ENCODE results near the gene SRSF1.
"Not testable (repeated sequence)": the region's sequence is repeated elsewhere in the genome, so short reads cannot be mapped to it uniquely, and the experiment has no call there.

SRSF1 gene

DNA sequence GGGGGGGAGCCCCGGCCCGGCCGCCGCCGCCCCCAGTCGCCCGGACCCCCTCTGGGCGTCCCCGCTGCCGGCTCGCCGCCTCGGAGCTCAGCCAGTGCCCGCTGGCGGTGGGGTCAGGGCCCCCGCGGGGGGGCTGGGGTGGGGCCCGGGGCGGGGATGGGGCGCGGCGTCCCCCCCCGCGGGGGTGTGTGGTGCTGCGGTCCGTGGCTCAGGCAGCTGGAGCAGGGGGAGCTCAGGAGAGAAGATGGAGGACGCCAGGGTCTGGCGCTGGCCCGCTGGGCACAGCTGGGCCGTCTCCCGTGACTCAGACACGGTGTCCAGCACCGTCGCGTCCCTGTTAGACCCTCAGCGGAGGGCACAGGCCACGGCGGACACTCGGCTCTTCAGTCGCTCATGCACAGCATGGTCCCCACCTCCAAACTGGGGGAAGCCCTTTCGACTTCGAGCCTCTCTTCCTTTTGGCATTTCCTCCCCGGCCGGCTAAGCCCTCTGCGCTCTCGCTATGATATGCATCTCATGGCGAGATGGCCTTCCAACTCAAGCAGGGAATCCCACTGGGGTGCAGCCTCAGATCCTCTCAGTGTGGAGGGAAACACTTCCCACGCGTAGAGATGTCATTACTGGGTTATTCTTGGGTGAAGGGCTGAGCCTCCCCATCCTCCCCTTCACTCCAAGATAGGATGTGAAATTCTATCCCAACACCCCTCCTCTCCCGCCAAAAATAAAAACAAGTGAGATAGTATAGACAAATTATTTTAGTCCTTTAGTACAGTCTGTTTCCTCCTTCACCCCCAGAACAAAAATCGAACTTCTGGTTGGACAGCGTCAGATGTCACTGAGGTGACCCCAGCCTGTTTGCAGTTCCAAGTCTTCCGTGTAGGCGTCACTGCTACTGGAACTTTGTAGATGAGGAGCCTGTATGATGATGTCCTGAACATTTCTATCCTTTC lies 18.5 kb downstream of the SRSF1 start:
- peak; percentile 73 to 78 for DNase-seq

- DNase-seq: peak; percentile 77 to 85
These were observed 19.3 kb downstream of the SRSF1 start, which contains the start of gene VEZF1 for GRCh38 chr17:57987581-57988300. Gene VEZF1, minus strand, starts transcription at chr17:57988254. Its CDS starts 143 bp downstream, at chr17:57988111.

DNA sequence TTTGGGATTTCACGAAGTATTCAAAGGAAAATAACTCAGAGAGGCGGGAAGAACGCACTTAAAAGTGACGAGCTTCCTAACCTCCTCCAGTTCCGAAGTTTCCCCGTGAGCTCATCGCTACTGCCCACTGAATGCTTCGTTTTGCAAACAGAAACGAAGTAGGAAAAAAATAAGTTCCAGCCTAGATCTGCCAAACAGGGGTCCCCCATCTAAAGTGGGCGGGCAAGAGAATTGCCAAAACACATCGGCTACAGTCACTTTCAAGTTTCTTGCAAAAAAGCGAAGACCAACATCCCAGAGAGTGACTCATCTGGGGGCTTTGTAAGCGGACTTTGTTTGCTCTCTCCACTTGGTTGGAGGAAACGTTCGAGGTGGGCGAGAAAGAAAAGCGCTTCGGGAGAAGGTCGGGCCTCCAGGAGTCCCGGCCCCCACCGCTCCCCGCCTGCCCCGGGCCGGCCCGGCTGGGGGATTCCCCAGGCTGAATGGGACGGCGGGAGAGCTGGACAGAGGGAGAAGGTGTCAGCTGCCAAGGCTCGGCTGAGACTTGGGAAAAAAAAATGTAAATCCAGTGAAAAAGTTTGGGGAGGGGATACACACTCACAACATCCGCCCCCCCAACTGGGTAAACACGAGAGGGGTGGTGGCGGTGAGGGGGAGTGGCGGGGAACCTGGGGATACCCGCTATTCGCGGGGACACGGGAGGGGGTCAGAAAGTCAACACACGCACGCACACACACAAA lies 20.0 kb downstream of the SRSF1 start:
- peak; percentile 57 to 58 for DNase-seq

- no peak for DNase-seq
These were observed 21.4 kb downstream of the SRSF1 start for GRCh38 chr17:57985675-57985974.

DNA sequence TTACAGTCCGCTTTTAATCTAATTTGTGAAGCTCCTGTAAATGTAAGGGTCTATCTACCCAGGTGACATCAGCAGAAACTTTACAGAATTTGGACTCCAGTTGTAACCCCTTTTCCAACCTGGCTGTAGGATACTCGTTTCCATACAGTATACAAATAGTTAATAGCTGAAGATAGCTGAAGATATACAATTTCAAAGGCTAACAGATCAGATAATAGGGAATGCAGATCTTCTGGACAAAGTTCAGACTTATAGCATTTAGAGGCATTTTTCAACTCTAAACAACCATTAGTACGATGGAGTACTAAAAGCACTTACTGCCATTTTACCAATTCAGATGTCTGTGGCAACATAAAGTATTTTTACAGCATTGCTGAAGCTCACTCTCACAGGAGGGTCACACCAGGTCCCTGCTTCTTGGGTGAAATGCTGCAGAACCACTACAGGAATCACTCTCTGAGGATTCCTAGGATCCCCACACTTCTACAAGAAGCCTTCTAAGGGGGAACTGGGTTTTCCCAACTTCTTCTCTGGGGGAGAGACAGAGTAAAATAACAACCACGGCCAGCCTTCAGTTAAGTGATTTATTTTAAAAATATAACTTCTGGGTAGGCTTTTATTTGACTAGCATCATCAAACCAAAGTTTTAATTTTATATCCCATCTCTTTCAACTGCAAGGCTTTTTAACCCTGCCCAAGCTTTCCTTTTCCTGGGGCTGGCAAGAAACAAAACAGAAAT lies 21.9 kb downstream of the SRSF1 start:
- DNase-seq: no peak

- no peak for DNase-seq
These were observed 22.7 kb downstream of the SRSF1 start for GRCh38 chr17:57984261-57984890.

DNA sequence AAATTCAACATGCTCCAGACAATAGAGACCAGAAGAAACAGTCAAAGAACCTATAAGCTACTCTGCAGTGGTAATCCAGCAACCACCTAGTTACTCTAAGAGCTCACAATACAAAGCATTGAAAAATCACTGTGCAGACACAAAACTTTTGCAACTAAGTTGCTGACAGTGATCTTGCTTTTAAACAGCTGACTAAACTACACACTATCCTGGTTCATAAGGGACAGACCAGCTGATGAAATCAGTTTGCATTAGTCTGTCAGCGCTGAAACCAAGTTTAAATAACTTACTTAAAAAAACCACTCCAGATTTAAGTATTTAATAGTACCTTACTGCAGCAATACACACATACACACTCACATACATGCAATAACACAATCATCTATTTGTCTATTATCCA lies 23.6 kb downstream of the SRSF1 start:
- no peak for DNase-seq

DNA sequence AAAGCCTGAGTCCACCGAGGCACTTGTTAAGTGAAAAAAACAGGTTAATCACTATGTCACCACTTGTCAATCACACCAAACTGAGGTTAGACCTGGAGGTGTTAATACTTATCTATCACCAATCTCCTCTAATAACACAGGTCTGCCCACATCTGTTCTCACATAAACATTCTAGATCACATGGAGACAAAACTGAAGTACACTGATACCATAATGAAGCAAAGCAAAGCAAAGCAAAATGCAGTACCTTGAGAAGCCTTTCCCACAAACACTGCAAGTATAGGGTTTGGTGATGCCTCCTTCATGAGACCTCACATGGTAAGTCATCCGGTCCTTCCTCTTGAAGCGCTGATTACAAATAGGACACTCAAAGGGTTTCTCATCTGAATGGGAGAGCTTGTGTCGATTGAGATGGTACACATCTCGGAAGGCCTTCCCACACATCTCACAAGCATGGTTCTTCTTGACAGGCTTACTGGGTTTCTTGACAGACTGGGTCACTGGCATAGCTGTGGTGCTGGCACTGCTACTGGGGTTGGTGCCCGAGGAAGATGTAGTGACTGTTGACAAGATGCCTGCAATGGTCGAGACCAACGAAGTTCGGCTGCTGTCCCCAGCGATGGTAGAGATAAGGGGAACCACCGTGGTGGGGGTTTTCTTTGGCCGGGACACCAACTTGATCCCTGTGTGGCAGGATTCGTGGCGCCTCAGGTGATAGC lies 24.4 kb downstream of the SRSF1 start:
- no peak for DNase-seq

- DNase-seq: peak; percentile 66 to 78
These were observed 26.5 kb downstream of the SRSF1 start for GRCh38 chr17:57980522-57980921.

- DNase-seq: no peak
These were observed 28.0 kb downstream of the SRSF1 start for GRCh38 chr17:57979076-57979475.

DNA sequence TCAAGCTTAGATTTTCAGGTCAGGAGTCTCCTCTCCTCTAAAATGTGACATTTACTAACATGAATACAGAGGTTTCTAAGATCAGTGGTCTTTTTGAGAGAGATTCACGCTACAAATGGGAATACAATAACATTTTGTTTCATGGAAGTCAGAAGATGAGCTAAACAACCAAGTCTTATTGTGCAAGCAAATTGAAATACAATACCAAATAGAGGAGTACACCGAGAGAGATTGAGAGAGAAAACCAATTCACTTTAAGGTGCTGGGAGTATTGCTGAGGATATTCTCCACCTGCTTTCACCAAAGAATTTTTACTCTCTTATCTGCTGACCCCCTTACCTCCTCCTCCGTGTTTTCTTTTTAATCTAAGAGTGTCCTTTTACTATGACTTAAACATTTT lies 30.5 kb downstream of the SRSF1 start:
- DNase-seq: no peak

DNA sequence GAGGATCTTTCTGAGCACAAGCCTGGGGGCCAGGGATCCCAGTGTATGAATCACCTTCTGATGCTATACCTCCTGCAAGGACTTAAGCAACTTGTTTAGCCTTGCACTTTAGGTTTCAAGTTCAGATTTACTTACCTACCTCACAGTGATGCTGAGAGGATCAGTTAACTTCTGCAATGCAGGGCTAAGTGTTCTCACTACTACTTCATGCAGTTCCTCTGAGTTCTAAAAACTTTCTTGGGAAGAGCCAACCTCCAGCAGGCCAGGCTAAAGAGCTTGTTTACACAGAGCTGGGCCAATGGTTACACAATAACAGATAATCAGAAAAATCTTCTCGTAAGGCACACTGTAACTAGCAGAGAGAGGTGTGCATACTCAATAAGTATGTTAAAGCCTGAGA lies 32.0 kb downstream of the SRSF1 start:
- no peak for DNase-seq

DNA sequence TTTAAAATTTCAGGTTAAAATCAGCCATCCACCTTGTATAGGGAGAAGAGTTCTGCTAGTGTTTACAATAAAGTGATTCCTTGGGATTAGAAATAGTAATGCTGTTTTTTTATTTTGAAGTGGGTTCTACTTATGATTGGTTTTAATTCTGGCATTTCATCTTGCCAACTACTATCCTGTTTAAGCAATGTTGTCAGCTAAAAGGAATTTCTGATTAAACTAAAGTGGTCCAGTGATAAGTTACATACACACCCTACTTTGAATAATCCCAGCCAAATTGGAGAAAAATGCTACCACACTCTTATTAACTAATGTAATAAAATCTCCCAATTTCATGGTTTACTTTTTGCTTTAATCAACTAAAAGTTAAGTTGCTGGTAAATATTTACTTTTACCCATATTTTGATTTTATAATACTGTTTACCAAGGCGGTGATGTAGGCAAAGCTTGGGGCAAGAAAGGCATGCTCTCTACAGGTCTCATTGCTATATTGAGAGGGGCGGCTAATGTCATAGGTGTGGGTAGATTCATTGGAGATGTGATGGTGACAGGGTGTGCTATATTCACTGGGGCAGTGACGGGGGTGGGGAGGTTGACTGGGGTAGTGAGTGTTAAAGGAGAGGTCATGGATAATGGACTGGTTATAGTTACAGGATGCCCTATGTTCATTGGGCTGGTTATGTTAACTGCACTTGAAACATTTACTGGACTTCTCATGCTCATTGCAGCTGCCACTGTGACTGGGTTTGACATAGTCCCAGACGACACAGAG lies 32.8 kb downstream of the SRSF1 start:
- DNase-seq: not testable (repeated sequence)

DNA sequence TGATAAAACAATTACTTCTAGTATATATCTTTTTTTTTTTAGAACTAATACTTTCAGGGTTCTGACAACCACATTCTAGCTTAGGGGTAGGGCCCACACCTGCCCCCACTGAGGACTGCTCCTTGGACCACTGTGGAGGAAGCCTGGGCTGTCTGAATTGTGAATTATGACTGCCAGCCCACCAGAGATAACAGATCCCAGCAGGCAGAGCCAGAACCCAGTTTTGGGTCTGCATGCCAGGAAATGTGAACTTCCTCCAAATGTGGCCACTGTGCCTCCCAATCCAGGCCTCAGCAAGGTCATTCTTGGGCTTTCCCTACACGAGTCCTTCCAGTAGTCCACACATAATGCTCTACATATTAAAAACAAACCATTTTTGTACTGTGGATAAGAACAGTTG lies 34.9 kb downstream of the SRSF1 start:
- no peak for DNase-seq

GRCh38 chr17:57971572-57971971 lies 35.5 kb downstream of the SRSF1 start:
- DNase-seq: no peak

DNA sequence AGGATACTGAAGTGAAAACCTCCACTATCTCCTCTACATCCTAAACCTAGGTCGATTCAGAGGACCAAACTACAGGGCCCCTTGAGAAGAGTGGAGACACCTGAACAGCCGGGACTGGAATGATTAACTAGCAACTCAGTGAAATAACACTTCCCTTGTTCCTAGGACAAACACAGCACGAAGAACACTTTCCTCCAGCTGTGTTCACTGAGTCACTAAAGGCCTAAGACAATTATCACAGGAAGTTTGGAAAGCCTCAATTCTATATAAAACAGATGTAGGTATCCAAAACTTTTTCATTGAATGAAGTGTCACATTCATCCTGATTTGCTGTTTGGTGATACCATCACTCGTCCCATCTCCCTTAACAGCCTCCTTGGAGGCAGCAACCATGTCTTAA lies 36.3 kb downstream of the SRSF1 start:
- no peak for DNase-seq

GRCh38 chr17:57968456-57968855 lies 38.6 kb downstream of the SRSF1 start:
- no peak for DNase-seq

- DNase-seq: peak in 1 of 2 experiments; percentile 71
These were observed 40.2 kb downstream of the SRSF1 start for GRCh38 chr17:57966875-57967274.

- no peak for DNase-seq
These were observed 40.8 kb downstream of the SRSF1 start for GRCh38 chr17:57966246-57966645.

DNA sequence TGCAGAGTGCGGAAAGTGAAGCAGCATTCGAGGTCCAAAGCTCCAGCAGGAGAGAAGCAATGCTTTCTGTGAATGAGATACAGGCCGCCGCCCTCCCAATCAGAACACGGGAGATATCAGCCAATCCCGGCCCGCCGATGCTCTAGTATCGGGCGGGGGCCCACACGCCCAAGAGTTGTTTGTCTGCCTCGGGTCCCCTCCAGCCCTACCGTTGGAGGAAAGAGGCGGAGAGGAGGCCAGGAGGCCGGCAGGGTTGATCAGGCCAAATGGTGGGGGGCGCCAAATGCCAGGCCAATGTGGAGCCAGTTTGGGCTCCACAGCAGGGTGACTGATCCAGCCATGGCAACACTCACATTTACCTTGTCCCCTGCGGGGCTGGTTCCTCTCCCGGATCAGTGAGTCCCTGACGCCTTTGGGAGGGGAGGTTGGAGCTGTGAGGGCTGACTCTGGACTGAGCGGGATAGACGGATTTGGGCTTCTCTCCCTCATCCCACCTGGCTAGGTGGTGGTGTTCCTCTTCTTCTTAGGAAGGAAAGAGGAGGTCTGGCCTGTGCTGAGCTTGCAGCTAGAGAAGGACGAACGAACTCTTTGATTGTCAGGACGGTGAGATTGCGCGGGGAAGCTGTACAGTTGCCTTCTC lies 41.4 kb downstream of the SRSF1 start:
- DNase-seq: no peak
